Measurements from ENCODE around the gene PLIN5. TPM values are rescaled to one million over a fixed set of nuclear protein-coding genes. Genes with fewer than 3 reads are reported as not detected.

PLIN5 gene
- total and polyA plus RNA-seq, 2 experiments from 2014 or later = 5.8 to 6.4 TPM

GRCh38 chr19:4571305-4571917, 36.4 kb upstream of the PLIN5 start:
- TF ChIP-seq EZH2phosphoT487 (IDR thresholded peaks at IDR 0.05; ENCODE audit: low read depth, severe bottlenecking, unreplicated experiment) = no peak
- TF ChIP-seq EZH2 (IDR thresholded peaks at IDR 0.05; ENCODE audit: borderline replicate concordance) = no peak
- TF ChIP-seq, protein P1, sequence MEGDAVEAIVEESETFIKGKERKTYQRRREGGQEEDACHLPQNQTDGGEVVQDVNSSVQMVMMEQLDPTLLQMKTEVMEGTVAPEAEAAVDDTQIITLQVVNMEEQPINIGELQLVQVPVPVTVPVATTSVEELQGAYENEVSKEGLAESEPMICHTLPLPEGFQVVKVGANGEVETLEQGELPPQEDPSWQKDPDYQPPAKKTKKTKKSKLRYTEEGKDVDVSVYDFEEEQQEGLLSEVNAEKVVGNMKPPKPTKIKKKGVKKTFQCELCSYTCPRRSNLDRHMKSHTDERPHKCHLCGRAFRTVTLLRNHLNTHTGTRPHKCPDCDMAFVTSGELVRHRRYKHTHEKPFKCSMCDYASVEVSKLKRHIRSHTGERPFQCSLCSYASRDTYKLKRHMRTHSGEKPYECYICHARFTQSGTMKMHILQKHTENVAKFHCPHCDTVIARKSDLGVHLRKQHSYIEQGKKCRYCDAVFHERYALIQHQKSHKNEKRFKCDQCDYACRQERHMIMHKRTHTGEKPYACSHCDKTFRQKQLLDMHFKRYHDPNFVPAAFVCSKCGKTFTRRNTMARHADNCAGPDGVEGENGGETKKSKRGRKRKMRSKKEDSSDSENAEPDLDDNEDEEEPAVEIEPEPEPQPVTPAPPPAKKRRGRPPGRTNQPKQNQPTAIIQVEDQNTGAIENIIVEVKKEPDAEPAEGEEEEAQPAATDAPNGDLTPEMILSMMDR (IDR thresholded peaks at IDR 0.05; ENCODE audit: poor library complexity) = no peak
- Histone ChIP-seq H3K27ac (no peak overlapping the region), H3K4me3 (no peak overlapping the region), H4K20me1 (ENCODE audit: insufficient read depth, poor library complexity, severe bottlenecking) (no peaks in the 10 kb centered on the region), H3K36me3 (replicated peaks; ENCODE audit: insufficient read depth, low read depth) (no peaks in the 10 kb centered on the region), H3K27me3 (no peaks in the 10 kb centered on the region), H3K9me3 (ENCODE audit: low read depth) (no peaks in the 10 kb centered on the region), H3K4me2 (peak overlapping the region; percentile 60), H3K79me2 (no peaks in the 10 kb centered on the region), H3K4me1 (ENCODE audit: insufficient read depth) (peaks cover 13% of the 10 kb centered on the region), H3K9me2 (replicated peaks; ENCODE audit: insufficient read depth) (no peaks in the 10 kb centered on the region), H2AFZ (no peak overlapping the region)
- DNase-seq (ENCODE audit: low spot score) = peak; percentile 19
- WGBS (ENCODE audit: low lambda C conversion rate, missing lambda C conversion rate) = 64% methylated on average over 20 of the region's 22 CpGs

GRCh38 chr19:4570916-4571304, 35.9 kb upstream of the PLIN5 start:
- no peaks in the 10 kb centered on the region for H3K9me2 ChIP-seq (replicated peaks; ENCODE audit: insufficient read depth)
- H3K36me3 ChIP-seq (replicated peaks; ENCODE audit: insufficient read depth, low read depth) = no peaks in the 10 kb centered on the region
- 92% methylated on average over 5 of the region's 5 CpGs for WGBS (ENCODE audit: low lambda C conversion rate, missing lambda C conversion rate)
- no peaks in the 10 kb centered on the region for H3K9me3 ChIP-seq (ENCODE audit: low read depth)
- H2AFZ ChIP-seq = no peak overlapping the region
- no peaks in the 10 kb centered on the region for H3K27me3 ChIP-seq
- H3K27ac ChIP-seq = no peak overlapping the region
- DNase-seq (ENCODE audit: low spot score) = no peak
- H3K4me2 ChIP-seq = no peak overlapping the region
- no peaks in the 10 kb centered on the region for H3K79me2 ChIP-seq
- peaks cover 13% of the 10 kb centered on the region for H3K4me1 ChIP-seq (ENCODE audit: insufficient read depth)
- H4K20me1 ChIP-seq (ENCODE audit: insufficient read depth, poor library complexity, severe bottlenecking) = no peaks in the 10 kb centered on the region
- TF ChIP-seq EZH2phosphoT487 (IDR thresholded peaks at IDR 0.05; ENCODE audit: low read depth, severe bottlenecking, unreplicated experiment) = no peak
- TF ChIP-seq, protein P1 (IDR thresholded peaks at IDR 0.05; ENCODE audit: poor library complexity) = no peak
- no peak for TF ChIP-seq EZH2 (IDR thresholded peaks at IDR 0.05; ENCODE audit: borderline replicate concordance)
- H3K4me3 ChIP-seq = no peak overlapping the region

GRCh38 chr19:4570402-4570801, 35.4 kb upstream of the PLIN5 start:
- Histone ChIP-seq H3K27ac (no peak overlapping the region), H3K9me2 (replicated peaks; ENCODE audit: insufficient read depth) (no peaks in the 10 kb centered on the region), H3K27me3 (no peaks in the 10 kb centered on the region), H2AFZ (no peak overlapping the region), H3K79me2 (no peaks in the 10 kb centered on the region), H3K4me3 (no peak overlapping the region), H3K36me3 (replicated peaks; ENCODE audit: insufficient read depth, low read depth) (no peaks in the 10 kb centered on the region), H3K4me1 (ENCODE audit: insufficient read depth) (peaks cover 8% of the 10 kb centered on the region), H4K20me1 (ENCODE audit: insufficient read depth, poor library complexity, severe bottlenecking) (no peaks in the 10 kb centered on the region), H3K9me3 (ENCODE audit: low read depth) (no peaks in the 10 kb centered on the region), H3K4me2 (no peak overlapping the region)
- DNase-seq (ENCODE audit: low spot score) = no peak
- 97% methylated on average over 11 of the region's 11 CpGs for WGBS (ENCODE audit: low lambda C conversion rate, missing lambda C conversion rate)
- no peak for TF ChIP-seq EZH2phosphoT487 (IDR thresholded peaks at IDR 0.05; ENCODE audit: low read depth, severe bottlenecking, unreplicated experiment)
- TF ChIP-seq, protein P1 (IDR thresholded peaks at IDR 0.05; ENCODE audit: poor library complexity) = no peak
- TF ChIP-seq EZH2 (IDR thresholded peaks at IDR 0.05; ENCODE audit: borderline replicate concordance) = no peak
